ENCODE measurements around the gene PALLD. TPM values are rescaled to one million over a fixed set of nuclear protein-coding genes. Genes with fewer than 3 reads are reported as not detected.
"Not testable (repeated sequence)": the region's sequence is repeated elsewhere in the genome, so short reads cannot be mapped to it uniquely, and the experiment has no call there.

PALLD gene
- polyA plus RNA-seq (2013, experiment 1 of 2; ENCODE audit: insufficient read length) = 393 TPM
- 601 TPM for polyA plus RNA-seq (2013, experiment 2 of 2; ENCODE audit: insufficient read length)

DNA sequence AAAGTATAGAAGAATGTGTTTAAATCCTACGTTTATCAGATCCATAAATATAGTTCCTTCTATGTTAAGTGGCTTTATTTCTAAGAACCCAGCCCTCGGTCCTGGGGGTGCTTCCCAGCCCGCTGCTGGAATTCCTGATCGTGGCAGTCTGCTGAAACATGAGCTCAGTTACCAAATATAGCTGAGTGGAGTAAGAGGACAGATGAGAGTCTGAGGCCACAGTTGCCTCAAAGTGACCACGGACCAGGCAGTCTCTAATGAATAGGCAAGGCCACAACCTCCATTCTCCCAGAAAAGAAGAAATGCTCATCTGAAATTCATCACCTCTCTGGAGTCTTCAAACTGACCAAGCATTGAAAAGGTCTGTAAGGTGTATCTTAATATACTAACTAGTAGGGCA is at the start of gene PALLD:
PALLD (plus strand) TSS at position 219 of the 400 bp plus-strand sequence.
- peak; percentile 77 for DNase-seq

DNA sequence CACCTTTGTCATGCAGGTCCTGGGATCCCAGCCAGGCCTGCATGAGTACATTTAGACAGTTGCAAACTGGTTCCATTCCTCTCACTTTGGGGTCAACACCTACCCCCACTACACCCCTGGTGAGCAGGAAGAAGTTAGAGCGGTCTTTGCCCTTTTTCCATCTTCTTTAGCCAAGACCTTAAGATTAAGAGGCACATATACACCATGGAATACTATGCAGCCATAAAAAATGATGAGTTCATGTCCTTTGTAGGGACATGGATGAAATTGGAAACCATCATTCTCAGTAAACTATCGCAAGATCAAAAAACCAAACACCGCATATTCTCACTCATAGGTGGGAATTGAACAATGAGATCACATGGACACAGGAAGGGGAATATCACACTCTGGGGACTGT is 47.8 kb upstream of the PALLD start:
- DNase-seq = not testable (repeated sequence)

DNA sequence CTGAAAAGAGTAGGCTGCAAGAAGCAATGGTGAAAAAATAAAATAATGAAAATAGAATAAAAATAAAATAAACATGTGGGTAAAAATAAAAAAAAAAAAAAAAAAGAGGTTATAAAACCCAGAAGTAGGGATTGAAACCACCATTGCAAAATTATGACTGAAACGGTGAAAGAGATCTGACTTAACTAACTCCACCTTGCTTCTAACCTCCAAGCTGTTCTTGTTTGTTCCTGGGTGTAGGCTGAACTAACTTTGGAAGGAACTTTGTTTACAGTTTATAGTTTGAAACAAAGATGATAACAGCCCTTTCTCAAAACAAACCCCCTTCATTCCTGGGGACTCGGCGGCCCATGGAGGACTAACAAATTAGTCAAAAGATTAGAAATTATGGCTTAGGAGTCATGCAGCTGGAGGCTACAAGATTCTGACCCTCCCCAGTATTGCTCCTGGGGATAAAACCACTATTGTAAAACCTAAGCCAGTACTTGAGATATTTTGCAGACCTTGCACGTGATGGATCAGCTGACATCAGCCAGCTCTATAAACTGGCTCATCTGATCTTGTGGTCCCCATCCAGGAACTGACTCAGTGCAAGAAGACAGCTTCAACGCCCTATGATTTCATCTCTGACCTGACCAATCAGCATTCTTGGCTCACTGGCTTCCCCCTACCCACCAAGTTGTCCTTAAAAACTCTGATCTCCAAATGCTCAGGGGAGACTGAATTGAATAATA is 47.0 kb upstream of the PALLD start:
- DNase-seq = peak; percentile 57

DNA sequence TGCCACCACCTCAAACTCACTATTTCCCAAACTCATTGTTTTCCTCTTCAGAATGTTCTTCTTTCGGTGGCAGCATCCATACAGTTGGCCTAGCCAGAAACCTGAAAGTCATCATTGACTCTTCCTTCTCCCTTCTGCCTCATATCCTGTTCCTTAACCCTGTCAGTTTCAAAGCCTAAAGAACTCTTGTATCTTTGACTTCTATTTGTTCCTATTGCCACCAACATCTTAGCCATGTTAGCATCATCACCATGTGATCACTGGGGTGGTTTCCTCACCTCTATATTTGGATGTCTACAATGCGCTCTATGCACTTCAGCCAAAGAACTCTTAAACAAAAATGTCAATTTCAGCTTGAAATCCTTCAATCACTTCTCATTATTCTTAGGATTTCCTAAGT is 45.5 kb upstream of the PALLD start:
- DNase-seq = no peak

DNA sequence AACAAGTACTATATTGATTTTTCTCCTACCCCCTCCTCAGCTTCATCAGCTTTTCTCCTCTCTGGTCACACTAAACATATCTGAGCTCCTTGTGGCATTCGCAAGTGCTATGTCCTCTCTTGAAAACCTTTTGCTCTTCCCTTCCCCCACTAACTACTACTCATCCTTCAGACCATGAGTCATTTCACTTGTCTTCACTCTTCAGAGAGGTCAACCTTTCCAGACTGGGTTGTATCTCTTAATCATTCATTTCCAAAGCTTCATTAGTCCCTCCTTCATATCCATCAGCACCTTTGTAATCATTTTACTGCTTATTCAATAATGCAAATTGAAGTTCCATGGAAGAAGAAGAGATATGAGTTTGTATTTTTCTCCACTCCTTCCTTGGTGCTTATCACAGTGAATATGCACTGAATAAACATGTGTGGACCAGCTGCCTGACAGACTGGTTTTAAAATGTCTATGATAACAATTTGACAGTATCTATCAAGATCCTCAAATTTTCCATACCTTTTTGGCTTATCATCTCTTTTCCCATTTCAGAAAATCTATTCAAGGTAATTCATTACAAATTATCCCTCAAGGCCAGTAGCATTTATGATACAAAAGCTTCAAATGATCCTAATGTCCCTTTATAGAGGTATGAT is 45.0 kb upstream of the PALLD start:
- peak; percentile 82 for DNase-seq

DNA sequence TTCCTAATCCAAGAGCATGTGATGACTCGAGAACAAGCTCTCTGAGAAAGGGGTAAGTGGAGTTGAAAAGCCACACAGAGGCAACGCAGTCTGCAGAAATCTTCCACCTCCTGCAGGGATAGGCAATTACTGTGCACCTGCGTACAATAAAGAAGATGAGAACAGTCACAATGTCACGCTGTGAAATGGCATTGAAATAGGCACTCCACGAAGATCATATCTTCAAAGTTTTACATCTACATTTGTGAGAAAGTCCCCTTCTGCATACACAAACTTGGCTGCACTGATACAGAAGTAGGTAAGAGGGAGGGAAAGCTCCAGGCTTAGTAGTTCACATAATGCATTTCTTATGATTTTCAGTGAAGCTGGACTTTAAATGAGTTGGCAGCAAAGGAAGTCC is 43.7 kb upstream of the PALLD start:
- DNase-seq = no peak

DNA sequence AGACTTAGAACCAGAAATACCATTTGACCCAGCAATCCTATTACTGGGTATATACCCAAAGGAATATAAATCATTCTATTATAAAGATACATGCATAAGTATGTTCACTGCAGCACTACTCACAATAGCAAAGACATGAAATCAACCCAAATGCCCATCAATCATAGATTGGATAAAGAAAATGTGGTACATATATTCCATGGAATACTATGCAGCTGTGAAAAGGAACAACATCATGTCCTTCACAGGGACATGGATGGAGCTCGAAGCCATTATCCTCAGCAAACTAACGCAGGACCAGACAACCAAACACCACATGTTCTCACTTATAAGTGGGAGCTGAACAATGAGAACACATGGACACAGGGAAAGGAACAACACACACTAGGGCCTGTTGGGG is 38.6 kb upstream of the PALLD start:
- not testable (repeated sequence) for DNase-seq

DNA sequence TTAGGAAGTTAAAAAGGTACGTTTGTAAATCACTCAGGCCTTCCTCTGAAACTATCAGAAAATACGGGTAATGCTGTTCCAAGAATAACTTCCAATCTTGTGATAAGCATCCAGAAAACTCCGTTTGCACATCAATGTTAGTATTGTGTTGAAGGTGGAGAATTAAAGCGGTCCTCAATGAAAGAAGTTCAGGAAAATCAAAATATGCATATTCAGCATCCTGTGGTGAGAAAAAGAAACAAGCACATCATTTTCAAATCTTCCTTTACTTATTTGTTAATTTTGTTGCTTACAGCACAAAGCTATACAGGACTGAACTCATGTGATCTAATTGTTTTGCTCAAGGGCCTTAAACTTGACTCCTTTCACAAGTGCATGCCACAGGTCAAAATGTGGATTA is 35.0 kb upstream of the PALLD start:
- no peak for DNase-seq

DNA sequence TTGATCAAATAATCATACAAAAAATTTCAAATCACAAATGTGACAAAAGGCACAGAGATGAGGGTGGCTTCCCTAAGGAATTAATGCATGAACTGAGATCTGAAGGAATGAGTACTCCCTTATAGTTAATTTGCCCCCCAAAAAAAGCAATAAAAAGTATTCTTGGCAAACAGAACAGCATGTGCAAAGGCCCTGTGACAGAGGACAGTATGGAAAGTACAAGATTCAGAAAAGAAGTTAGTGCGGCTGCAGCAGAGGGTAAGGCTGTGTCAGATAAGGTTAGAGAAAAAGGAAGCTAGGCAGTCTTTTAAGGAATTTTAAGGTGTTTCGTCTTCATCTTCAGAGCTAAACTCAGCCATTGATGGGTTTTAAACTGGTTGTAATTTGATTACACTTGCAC is 23.9 kb upstream of the PALLD start:
- no peak for DNase-seq

DNA sequence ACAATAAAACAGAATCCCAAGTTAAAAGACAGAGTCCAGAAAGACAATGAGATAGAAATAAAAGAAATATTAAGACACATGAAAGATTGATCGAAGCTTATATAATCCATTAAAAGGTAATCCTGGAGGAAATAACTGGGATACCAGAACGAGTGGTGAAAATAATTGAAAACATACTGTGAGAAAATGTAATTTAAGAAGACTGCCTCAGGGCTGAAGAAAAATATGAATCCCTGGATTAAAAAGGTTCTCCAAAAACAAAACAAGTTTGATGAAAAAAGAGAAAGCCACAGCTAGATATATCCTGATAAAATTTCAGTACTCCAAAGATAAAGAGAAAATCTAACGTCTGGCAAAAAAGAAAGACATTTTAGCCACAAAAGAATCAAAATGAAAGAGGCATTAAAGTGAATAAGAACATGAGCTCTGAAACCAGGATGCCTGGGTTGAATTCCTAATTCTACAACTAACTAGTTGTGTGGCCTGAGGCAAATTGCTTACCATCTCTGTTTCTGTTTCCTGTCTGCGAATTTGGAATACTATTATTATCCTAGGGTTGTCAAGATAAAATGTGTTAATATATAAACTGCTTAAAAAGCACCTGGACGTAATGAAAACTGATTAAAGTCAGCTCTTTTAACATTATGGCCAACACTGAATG is 22.1 kb upstream of the PALLD start:
- DNase-seq = no peak

DNA sequence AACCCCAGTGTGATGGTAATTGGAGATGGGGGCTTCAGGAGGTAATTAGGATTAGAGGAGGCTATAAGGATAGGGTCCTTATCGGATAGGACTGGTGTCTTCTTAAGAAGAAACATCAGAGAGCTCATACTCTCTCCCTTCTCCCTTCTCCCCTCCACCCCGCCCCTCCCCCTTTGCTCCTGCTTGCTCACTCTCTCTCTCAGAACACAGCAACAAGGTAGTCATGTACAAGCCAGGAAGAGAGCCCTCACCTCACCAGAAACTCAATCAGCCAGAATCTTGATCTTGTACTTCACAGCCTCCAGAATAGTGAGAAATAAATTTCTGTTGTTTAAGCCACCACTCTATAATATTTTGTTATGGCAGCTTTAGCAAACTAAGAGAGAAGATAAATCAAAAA is 21.1 kb upstream of the PALLD start:
- DNase-seq = no peak

DNA sequence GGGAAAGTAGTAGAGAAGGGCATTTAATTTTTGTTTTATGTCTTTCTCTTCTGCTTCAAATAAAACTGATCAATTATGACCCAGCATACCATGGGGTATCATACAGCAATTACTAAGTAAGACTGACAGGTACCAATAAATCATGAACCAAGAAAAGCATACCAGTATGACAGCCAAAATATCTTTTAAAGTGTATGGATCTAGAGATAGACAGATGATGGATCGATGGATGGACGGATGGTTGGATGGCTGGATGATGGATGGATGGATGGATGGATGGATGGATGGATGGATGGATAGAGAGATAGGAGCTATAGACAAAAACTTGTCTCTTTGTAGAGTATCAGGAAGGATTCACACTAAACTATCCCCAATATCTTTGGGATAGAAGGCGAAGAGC is 18.0 kb upstream of the PALLD start:
- no peak for DNase-seq

DNA sequence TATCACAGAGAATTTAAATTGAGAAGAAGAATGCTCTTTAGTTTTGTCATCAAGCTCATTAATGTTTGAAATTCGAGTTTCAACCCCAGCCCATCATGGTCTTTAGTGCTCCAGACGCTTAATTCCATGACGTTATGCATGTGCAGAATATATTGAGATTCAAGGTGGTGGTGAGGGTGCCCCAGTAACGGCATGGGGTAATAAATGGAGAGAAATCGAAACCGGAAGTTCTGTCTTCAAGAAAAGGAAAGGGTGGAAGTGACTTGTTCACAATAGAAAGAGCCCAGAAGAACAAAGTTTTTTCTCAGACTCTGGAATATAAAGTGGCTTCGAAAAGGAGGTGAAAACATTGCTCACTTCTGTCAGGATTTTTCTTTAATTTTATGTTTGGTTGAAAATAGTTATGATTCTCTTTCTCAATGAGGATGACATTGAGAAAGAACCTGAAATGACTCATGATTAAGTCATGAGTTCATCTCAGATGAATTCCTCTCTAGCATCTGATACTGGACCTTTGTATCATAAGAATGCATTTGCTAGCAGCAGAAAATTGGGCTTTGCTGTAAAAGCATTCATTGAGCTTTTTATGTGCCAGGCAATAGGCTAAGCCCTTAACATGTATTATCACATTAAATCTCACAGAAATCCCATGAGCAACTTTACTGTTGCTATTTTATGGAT is 15.8 kb upstream of the PALLD start:
- peak; percentile 85 for DNase-seq

DNA sequence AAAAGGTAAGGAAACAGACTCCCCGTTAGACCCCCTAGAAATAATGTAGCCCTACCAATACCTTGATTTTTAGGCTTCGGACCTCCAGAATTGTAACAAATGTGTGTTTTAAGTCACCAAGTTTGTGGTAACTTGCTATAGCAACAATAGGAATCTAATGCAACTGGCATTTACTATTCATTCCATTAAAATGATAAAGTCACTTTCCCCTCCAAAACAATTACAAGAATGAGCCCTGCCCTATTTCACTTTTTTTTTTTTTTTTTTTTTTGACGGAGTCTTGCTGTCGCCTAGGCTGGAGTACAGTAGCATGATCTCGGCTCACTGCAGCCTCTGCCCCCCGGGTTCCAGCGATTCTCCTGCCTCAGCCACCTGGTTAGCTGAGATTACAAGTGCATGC is 13.0 kb upstream of the PALLD start:
- peak; percentile 89 for DNase-seq

DNA sequence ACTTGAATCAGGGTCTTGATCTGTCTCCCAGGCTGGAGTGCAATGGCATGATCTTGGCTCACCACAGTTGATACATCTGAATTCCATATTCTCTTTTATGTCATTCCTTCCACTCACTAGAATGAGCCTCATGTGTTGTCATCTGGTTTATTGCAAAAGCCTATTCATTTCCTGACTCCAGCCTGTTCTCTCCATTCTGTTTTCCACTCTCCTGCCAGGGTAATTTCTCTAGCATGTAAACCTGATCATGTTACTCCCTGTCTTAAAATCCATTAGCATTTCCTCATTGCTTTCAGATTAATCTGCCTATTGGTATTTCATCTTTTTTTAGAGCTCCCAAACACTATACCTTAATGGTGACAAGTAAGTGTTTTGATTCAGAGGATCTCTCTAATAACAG is 12.2 kb upstream of the PALLD start:
- DNase-seq = peak; percentile 82

DNA sequence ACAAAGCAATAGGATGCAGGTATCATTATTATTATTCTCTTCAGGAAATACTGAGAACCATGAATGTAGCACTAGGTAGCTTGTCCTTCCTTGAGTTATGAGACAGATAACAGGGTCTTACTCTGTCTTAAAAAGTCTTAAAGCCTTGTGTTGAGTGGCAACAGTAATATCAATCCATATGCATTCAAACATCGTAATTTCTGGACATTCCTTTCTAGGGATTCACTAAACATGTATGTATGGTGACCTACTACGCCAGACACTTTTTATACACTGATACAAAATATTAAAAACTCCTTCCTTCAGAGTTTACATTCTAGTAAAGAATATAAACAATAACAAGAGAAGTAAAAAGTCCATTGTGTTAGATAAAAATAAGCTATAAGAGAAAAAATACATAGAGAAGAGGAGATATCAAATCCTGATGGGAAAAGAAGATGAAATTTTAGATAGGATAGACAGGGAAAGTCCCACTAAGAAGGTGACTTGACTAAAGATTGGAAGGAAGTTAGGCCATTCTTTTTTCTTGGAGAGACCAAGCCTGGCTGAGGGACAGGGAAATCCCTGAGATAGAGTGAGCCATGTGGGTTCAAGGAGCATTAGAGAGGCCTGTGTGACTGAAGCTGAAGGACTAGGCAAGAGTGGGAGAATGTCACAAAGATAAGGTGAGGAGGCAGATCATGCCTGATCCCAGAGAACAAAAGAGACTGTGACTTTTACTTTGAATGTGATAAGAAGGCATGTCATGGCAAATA is 11.5 kb upstream of the PALLD start:
- peak; percentile 55 for DNase-seq

DNA sequence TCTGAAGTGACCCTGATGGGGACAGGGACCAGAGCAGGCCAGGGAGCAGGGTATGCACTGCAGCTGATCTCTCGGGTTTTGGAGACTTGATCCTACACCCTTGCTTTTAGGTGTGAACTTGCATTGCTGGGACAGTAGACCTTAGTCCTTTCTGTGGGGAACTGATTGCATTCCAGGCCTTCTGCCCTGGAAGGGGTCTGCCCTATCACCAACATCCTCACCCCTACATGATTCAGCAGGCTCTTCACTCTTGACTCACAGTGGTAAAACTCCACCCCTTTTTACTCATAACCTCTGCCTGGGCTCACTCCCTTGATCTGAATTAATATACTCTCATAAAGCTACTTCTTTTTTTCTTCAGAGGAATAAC is 10.0 kb upstream of the PALLD start:
- DNase-seq = peak; percentile 85

DNA sequence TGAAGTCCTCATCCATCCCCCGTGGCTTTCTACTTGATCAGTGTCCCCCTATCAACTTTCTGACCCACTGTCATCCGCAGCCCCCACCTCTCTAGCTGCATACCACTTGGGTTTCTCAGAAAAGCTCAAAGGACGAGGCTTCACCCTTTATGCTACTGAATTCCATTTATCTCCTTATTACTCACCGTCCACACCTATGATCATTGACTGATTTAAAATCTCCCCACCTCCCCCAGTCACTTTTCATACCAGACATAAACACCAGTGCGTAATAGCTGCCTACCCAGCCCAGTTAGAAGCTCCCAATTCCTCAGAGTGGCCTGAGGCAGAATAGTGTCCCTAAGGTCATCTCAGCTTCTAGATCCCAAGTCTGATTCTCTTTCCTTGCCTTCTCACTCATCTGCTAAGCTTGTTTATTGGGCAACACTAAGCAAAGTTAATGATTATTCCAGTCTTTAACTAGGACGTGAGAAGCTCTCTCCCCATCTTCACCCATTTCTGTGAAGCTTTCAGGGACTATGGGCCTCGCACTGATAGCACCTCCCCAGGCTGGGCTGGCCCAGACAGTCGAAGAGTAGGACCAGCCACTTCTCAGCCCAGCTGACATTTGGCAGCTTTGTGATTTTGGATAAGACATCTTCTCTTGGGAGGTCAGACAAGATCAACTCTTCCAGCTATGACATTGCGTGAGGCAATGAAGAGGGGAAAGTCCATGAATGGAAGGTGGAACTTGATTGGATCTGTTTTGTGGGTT is 9.4 kb upstream of the PALLD start:
- no peak for DNase-seq

DNA sequence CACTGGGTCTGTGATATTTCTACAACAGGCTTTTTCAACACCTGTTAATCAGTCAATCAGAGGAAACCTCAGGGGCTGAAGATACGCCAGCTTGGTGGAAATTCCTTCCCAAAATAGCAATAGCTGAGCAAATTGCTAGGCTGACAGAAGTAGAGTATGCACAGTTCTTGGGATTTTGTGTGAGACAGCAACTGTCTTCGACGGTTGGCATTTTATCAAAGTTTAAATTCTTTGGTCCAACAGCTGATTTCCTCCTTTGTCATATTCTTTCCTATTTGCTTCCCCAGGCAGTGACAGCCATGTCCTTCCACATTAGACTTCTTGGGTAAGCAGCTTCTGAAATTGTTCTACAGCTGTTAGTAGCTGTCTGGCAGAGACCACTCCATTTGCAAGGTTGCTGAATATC is 8.0 kb upstream of the PALLD start:
- DNase-seq = no peak

DNA sequence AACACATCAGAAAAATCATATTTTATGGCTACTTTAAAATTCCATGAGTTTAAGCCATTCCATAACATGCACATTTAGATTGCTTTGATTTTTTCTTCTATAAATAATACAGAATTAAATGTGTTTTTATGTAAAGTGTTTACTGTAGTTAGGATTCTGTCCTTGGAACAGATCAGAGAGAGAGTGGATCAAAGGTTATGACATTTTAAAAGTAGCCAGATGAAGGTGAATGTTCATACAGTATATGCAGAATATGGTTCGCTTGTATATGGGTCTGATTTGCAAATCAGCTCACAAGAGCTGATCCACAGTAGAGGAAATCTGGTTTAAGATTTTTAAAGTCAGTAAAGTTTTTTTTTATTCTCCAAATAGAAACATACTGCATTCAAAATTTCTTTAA is 7.2 kb upstream of the PALLD start:
- no peak for DNase-seq

DNA sequence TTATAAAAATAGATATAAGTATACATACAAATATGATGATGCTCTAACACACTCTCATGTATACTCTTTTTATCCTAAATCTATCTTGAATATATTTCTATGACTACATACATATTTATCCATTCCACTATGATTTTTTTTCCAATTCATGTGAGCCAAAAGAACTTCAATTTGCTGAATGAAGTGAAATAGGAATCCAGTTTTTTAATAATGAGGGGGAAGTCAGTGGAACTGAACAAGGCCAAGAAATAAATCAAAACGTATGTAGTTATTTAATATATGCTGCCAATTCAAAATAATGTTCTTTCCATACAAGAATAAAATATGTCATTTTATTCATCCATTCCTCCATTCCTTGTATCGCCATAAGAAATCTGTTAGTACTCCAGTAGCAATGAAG is 6.1 kb upstream of the PALLD start:
- no peak for DNase-seq

DNA sequence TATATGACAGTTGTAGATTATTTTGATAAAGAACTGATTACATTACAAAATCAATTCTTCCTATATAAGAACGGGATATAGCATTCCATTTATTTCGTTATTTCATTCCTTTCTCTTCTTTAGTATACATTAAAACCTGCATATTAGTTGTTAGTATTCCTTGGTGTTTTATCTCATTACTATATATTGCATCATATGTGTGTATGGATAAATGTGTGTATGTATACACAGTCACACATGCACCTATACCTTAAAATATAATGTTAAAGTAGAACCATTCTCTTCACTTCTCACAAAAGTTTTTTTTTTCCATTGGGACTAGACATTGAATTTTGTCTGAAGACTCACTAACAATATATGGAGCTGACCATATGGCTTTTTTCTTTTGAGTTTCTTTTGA is 5.3 kb upstream of the PALLD start:
- DNase-seq = no peak
